Ovary (tissue), 3 donors: ENCODE measurements around the gene NGF.

Experiments used
- CTCF ChIP-seq, 3 donors: fragments of 450-650 bp in 2 of 3; fragments of 200-600 bp in 1 of 3; IDR thresholded peaks; one replicate each; pipeline versions ENCODE4 v1.5.1 to v1.8.0; 2016 to 2022; ENCODE audit warnings: antibody characterized with exemption in 3 of 3, mild to moderate bottlenecking in 1 of 3
- POLR2A ChIP-seq: fragments of 450-650 bp; IDR thresholded peaks from one replicate; pipeline ENCODE4 v1.6.1; 2017; ENCODE audit warnings: antibody characterized with exemption, mild to moderate bottlenecking, moderate library complexity
- donor health status: DM: no; HTN: no; CAD: no.

- TF ChIP-seq CTCF (IDR thresholded peaks at IDR 0.05) = no peak
- TF ChIP-seq POLR2A = no peak
These were observed 25.1 kb upstream of the NGF start for GRCh38 chr1:115363171-115363570.
